Measurements from ENCODE around the gene BCAR1. TPM values are rescaled to one million over a fixed set of nuclear protein-coding genes. Genes with fewer than 3 reads are reported as not detected.
"Not testable (repeated sequence)": the region's sequence is repeated elsewhere in the genome, so short reads cannot be mapped to it uniquely, and the experiment has no call there.

BCAR1 gene
- total RNA-seq, 1 donor from 2014 or later = 19.3 TPM

DNA sequence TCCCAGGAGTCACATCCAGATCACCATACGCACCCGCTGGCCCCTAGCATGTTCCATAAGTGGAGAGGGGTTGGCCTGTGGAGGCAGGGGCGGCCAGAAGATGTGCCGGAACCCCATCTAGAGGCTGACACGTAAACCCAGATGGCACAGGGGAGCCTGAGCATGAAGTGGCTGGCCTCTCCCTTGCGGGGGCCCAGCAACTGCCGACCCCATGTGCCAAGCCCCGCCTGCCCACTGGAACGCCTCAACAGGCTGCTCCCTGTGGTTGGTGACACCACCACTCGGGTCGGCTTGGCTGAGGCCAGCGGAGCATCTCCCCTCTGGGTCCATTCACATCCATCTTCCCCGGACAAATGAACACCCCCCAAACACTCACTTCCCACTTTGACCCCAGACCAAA is 9.5 kb downstream of the BCAR1 start:
- no peaks in the 10 kb centered on the region for H3K27me3 ChIP-seq (ENCODE audit: control insufficient read depth in 3 of 3, insufficient read depth in 3 of 3, low read length in 3 of 3)
- no peak overlapping the region for H3K27ac ChIP-seq (ENCODE audit: low read depth, low read length)
- peaks cover 73 to 95% (median 83%) of the 10 kb centered on the region in 3 donors for H3K4me1 ChIP-seq (ENCODE audit: control insufficient read depth in 3 of 3, insufficient read depth in 3 of 3, low read length in 3 of 3)
- no peaks in the 10 kb centered on the region for H3K9me3 ChIP-seq (ENCODE audit: control insufficient read depth in 3 of 3, low read length in 3 of 3)
- H3K9ac ChIP-seq (ENCODE audit: low read depth in 1 of 3, low read length in 3 of 3) = peak overlapping the region in 1 of 3 donors; percentile 25
- no peak overlapping the region for H3K4me3 ChIP-seq (ENCODE audit: low read length in 3 of 3)
- H3K36me3 ChIP-seq (ENCODE audit: control insufficient read depth in 3 of 3, insufficient read depth in 3 of 3, low read length in 3 of 3) = peaks cover 22 to 31% (median 22%) of the 10 kb centered on the region in 3 donors

DNA sequence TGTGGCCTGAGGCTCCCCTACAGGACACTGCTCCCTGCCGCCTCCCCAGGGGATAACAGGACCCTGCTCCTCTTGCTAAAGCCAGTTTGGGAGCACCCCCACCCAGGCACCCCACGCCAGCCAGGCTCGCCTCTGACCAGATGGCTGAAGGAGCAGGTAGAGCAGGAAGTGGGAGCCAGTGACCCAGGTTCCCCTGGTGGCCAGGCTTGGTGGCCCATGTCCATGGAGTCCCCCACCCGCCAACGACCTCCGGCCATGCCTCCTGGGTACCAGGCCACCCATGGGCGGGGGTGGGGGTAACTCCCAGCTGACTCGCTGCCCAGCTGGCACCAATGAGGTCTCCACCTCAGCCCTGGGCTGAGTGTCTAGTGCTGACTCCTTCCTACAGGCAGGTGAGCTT is 10.0 kb downstream of the BCAR1 start:
- Histone ChIP-seq H3K9me3 (ENCODE audit: control insufficient read depth in 3 of 3, low read length in 3 of 3) (no peaks in the 10 kb centered on the region), H3K27ac (ENCODE audit: low read depth, low read length) (no peak overlapping the region), H3K36me3 (ENCODE audit: control insufficient read depth in 3 of 3, insufficient read depth in 3 of 3, low read length in 3 of 3) (peaks cover 23 to 33% (median 26%) of the 10 kb centered on the region in 3 donors), H3K27me3 (ENCODE audit: control insufficient read depth in 3 of 3, insufficient read depth in 3 of 3, low read length in 3 of 3) (peaks cover 0 to 2% (median 0%) of the 10 kb centered on the region in 3 donors), H3K4me3 (ENCODE audit: low read length in 3 of 3) (no peak overlapping the region), H3K9ac (ENCODE audit: low read depth in 1 of 3, low read length in 3 of 3) (peak overlapping the region in 1 of 3 donors; percentile 25), H3K4me1 (ENCODE audit: control insufficient read depth in 3 of 3, insufficient read depth in 3 of 3, low read length in 3 of 3) (peaks cover 68 to 92% (median 78%) of the 10 kb centered on the region in 3 donors)

DNA sequence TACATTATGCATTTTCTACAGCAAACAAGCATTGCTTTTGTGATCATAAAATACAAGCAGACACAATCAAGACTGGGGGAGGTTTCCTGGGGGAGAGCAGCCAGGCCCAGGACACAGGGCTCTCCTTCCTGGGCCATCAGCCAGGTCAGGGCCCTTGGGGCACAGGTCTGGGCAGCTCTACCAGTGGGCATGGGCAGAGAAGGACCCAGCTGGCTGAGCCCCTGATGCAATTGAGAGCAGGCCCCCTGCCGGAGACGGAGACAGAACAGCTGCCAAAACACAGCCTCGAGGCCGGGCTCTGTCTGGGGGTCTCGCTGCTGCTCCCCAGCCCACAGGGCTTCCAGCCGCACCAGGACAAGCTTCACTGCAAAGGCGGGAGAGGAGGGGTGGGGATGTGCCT is 10.8 kb downstream of the BCAR1 start:
- H3K27me3 ChIP-seq (ENCODE audit: control insufficient read depth in 3 of 3, insufficient read depth in 3 of 3, low read length in 3 of 3); H3K4me3 ChIP-seq (ENCODE audit: low read length in 3 of 3); H3K27ac ChIP-seq (ENCODE audit: low read depth, low read length); H3K9me3 ChIP-seq (ENCODE audit: control insufficient read depth in 3 of 3, low read length in 3 of 3): not testable (repeated sequence)
- H3K36me3 ChIP-seq (ENCODE audit: control insufficient read depth in 3 of 3, insufficient read depth in 3 of 3, low read length in 3 of 3) = peaks cover 30 to 38% (median 32%) of the 10 kb centered on the region in 3 donors
- H3K4me1 ChIP-seq (ENCODE audit: control insufficient read depth in 3 of 3, insufficient read depth in 3 of 3, low read length in 3 of 3) = peaks cover 60 to 84% (median 70%) of the 10 kb centered on the region in 3 donors
- peak overlapping the region in 1 of 3 donors; percentile 40 for H3K9ac ChIP-seq (ENCODE audit: low read depth in 1 of 3, low read length in 3 of 3)

GRCh38 chr16:75239542-75240122 is 11.8 kb downstream of the BCAR1 start:
- peak overlapping the region; percentile 93 for H3K27ac ChIP-seq (ENCODE audit: low read depth, low read length)
- H3K4me1 ChIP-seq (ENCODE audit: control insufficient read depth in 3 of 3, insufficient read depth in 3 of 3, low read length in 3 of 3) = peaks cover 54 to 79% (median 64%) of the 10 kb centered on the region in 3 donors
- H3K4me3 ChIP-seq (ENCODE audit: low read length in 3 of 3) = no peak overlapping the region
- peaks cover 39 to 44% (median 41%) of the 10 kb centered on the region in 3 donors for H3K36me3 ChIP-seq (ENCODE audit: control insufficient read depth in 3 of 3, insufficient read depth in 3 of 3, low read length in 3 of 3)
- H3K27me3 ChIP-seq (ENCODE audit: control insufficient read depth in 3 of 3, insufficient read depth in 3 of 3, low read length in 3 of 3) = peaks cover 0 to 2% (median 0%) of the 10 kb centered on the region in 3 donors
- no peaks in the 10 kb centered on the region for H3K9me3 ChIP-seq (ENCODE audit: control insufficient read depth in 3 of 3, low read length in 3 of 3)
- H3K9ac ChIP-seq (ENCODE audit: low read depth in 1 of 3, low read length in 3 of 3) = peak overlapping the region; percentile 66 to 79 (median 70)

DNA sequence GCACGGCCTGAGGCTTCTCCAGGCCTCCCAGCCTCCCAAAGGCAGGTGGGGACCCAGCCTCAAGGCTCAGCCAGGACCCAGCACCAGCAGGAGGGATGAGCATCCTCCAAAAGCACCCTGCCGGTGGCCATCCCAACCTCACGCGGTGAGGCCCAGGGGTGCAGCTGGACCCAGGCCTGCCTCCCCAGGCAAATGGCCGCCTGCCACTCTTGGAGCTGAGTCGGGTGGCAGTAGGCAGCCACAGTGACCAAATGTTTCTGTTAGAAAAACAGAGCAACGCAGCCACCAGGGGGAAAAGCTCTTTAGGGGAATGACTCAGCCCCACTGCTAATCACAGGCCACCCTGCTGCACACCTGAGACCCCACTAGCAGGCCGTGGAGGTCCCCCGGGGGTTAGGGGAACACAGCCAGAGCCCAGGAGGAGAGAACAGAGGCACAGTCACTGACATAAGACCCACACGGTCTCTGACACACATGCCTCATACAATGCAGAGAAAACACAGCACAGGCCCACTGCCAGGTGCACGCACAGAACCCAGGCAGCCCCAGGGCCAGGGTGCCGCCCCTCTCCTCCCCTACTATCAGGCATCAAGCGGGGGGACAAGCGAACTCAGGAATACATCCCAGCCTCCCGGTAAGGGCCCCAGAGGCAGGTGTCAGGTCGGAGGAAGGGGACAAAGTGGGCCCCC is 12.4 kb downstream of the BCAR1 start:
- Histone ChIP-seq H3K36me3 (ENCODE audit: control insufficient read depth in 3 of 3, insufficient read depth in 3 of 3, low read length in 3 of 3) (peaks cover 44 to 46% (median 46%) of the 10 kb centered on the region in 3 donors), H3K9me3 (ENCODE audit: control insufficient read depth in 3 of 3, low read length in 3 of 3) (no peaks in the 10 kb centered on the region), H3K27me3 (ENCODE audit: control insufficient read depth in 3 of 3, insufficient read depth in 3 of 3, low read length in 3 of 3) (peaks cover 0 to 2% (median 0%) of the 10 kb centered on the region in 3 donors), H3K4me1 (ENCODE audit: control insufficient read depth in 3 of 3, insufficient read depth in 3 of 3, low read length in 3 of 3) (peaks cover 54 to 79% (median 64%) of the 10 kb centered on the region in 3 donors), H3K9ac (ENCODE audit: low read depth in 1 of 3, low read length in 3 of 3) (peak overlapping the region; percentile 65 to 79 (median 70)), H3K27ac (ENCODE audit: low read depth, low read length) (peak overlapping the region; percentile 93), H3K4me3 (ENCODE audit: low read length in 3 of 3) (peak overlapping the region in 2 of 3 donors; percentile 18 to 49)

DNA sequence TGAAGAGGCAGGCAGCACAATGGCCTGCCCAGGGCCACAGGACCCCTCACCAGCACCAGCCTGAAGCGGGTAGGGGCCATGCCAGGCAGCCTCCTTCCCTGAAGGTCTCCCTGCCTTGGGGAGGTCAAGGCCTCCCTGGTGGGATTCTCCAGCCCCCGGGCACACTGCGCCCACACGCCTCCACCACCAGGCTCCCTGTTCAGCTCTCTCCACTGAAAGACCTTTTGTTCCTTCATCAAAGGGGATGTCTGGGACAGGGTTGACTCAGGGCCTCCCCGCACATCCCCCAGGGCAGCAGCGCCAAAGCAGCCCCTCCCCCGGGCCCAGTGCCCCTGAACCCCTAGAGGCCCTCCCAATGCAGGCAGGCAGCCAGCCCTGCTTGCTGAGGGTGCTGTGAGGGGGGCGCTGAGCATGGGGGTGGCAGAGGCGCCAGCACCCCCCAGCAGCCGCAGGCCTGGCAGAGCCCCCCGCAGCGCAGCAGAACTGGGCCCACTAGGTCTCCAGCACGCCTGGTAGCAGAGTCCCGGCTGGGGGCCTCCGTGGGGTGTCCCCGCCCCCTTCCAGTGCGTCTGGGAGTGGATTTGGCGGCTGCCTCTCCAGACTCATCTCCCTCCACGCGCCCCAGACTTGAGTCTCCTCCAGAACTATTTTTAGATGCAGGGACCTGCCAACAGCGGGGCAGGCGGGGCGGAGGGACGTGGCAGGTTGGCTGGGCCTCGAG is 13.1 kb downstream of the BCAR1 start:
- H3K27ac ChIP-seq (ENCODE audit: low read depth, low read length) = peak overlapping the region; percentile 93
- peaks cover 45 to 51% (median 50%) of the 10 kb centered on the region in 3 donors for H3K36me3 ChIP-seq (ENCODE audit: control insufficient read depth in 3 of 3, insufficient read depth in 3 of 3, low read length in 3 of 3)
- H3K27me3 ChIP-seq (ENCODE audit: control insufficient read depth in 3 of 3, insufficient read depth in 3 of 3, low read length in 3 of 3) = peaks cover 0 to 2% (median 0%) of the 10 kb centered on the region in 3 donors
- H3K4me1 ChIP-seq (ENCODE audit: control insufficient read depth in 3 of 3, insufficient read depth in 3 of 3, low read length in 3 of 3) = peaks cover 47 to 79% (median 64%) of the 10 kb centered on the region in 3 donors
- H3K9ac ChIP-seq (ENCODE audit: low read depth in 1 of 3, low read length in 3 of 3) = peak overlapping the region; percentile 20 to 83 (median 70)
- no peaks in the 10 kb centered on the region for H3K9me3 ChIP-seq (ENCODE audit: control insufficient read depth in 3 of 3, low read length in 3 of 3)
- peak overlapping the region; percentile 18 to 56 (median 23) for H3K4me3 ChIP-seq (ENCODE audit: low read length in 3 of 3)

GRCh38 chr16:75237398-75238131 is 13.9 kb downstream of the BCAR1 start:
- peaks cover 44 to 71% (median 61%) of the 10 kb centered on the region in 3 donors for H3K4me1 ChIP-seq (ENCODE audit: control insufficient read depth in 3 of 3, insufficient read depth in 3 of 3, low read length in 3 of 3)
- peak overlapping the region in 1 of 3 donors; percentile 23 for H3K4me3 ChIP-seq (ENCODE audit: low read length in 3 of 3)
- H3K27me3 ChIP-seq (ENCODE audit: control insufficient read depth in 3 of 3, insufficient read depth in 3 of 3, low read length in 3 of 3) = peaks cover 0 to 2% (median 0%) of the 10 kb centered on the region in 3 donors
- H3K27ac ChIP-seq (ENCODE audit: low read depth, low read length) = peak overlapping the region; percentile 93
- no peaks in the 10 kb centered on the region for H3K9me3 ChIP-seq (ENCODE audit: control insufficient read depth in 3 of 3, low read length in 3 of 3)
- peaks cover 48 to 55% (median 49%) of the 10 kb centered on the region in 3 donors for H3K36me3 ChIP-seq (ENCODE audit: control insufficient read depth in 3 of 3, insufficient read depth in 3 of 3, low read length in 3 of 3)
- H3K9ac ChIP-seq (ENCODE audit: low read depth in 1 of 3, low read length in 3 of 3) = peak overlapping the region; percentile 20 to 83 (median 64)

DNA sequence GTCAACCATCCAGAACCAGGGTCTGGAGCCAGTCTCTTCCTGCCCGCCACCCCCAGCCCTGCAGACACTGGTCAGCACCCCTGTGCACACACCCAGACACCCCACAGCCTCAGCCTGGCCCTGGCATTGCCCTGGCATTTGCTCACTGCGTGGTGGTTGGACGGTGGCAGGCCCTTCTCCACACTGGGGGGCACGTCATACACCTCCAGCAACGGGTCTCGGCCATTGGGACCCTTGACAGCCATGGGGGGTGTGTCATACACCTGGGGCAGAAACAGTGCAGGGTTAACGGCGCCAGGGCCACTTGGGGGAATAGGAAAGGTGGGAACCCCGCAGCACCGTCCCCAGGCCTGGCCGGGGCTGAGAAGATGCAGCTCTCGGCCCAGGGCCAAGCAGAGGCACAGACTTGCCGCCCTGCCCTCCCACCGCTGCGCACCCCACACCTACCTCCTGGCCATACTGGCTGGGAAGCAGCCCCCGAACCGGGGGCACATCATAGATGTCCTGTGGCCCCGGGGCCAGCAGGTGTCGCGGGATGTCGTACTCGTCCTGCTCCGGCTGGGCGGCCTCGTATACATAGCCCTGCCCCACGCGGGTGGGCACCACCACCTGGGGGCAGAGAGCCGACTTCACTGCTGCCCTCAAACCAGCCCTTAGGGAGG is 14.6 kb downstream of the BCAR1 start:
- Histone ChIP-seq H3K27me3 (ENCODE audit: control insufficient read depth in 3 of 3, insufficient read depth in 3 of 3, low read length in 3 of 3) (peaks cover 0 to 2% (median 0%) of the 10 kb centered on the region in 3 donors), H3K4me1 (ENCODE audit: control insufficient read depth in 3 of 3, insufficient read depth in 3 of 3, low read length in 3 of 3) (peaks cover 44 to 68% (median 61%) of the 10 kb centered on the region in 3 donors), H3K9ac (ENCODE audit: low read depth in 1 of 3, low read length in 3 of 3) (peak overlapping the region in 1 of 3 donors; percentile 83), H3K36me3 (ENCODE audit: control insufficient read depth in 3 of 3, insufficient read depth in 3 of 3, low read length in 3 of 3) (peaks cover 45 to 51% (median 45%) of the 10 kb centered on the region in 3 donors), H3K27ac (ENCODE audit: low read depth, low read length) (peak overlapping the region; percentile 93), H3K9me3 (ENCODE audit: control insufficient read depth in 3 of 3, low read length in 3 of 3) (no peaks in the 10 kb centered on the region), H3K4me3 (ENCODE audit: low read length in 3 of 3) (no peak overlapping the region)

GRCh38 chr16:75236232-75236631 is 15.2 kb downstream of the BCAR1 start:
- H3K9ac ChIP-seq (ENCODE audit: low read depth in 1 of 3, low read length in 3 of 3) = no peak overlapping the region
- peaks cover 38 to 50% (median 39%) of the 10 kb centered on the region in 3 donors for H3K36me3 ChIP-seq (ENCODE audit: control insufficient read depth in 3 of 3, insufficient read depth in 3 of 3, low read length in 3 of 3)
- peaks cover 44 to 62% (median 59%) of the 10 kb centered on the region in 3 donors for H3K4me1 ChIP-seq (ENCODE audit: control insufficient read depth in 3 of 3, insufficient read depth in 3 of 3, low read length in 3 of 3)
- no peaks in the 10 kb centered on the region for H3K9me3 ChIP-seq (ENCODE audit: control insufficient read depth in 3 of 3, low read length in 3 of 3)
- H3K27me3 ChIP-seq (ENCODE audit: control insufficient read depth in 3 of 3, insufficient read depth in 3 of 3, low read length in 3 of 3) = peaks cover 0 to 2% (median 0%) of the 10 kb centered on the region in 3 donors
- no peak overlapping the region for H3K27ac ChIP-seq (ENCODE audit: low read depth, low read length)
- no peak overlapping the region for H3K4me3 ChIP-seq (ENCODE audit: low read length in 3 of 3)

All from skeletal muscle tissue (tissue), 4 donors.